ENCODE measurements around the gene DYNLT5.

GRCh38 chr1:66770694-66771093, 18.4 kb downstream of the DYNLT5 start:
- TF ChIP-seq CTCF (IDR thresholded peaks at IDR 0.05): no peak
- no peak for TF ChIP-seq REST (IDR thresholded peaks at IDR 0.05; ENCODE audit: insufficient read depth in 1 of 2, low read depth in 2 of 2, low read length in 1 of 2)
- TF ChIP-seq POLR2AphosphoS5 (IDR thresholded peaks at IDR 0.05; ENCODE audit: low read depth, low read length): no peak
- no peak for TF ChIP-seq TCF7L2 (IDR thresholded peaks at IDR 0.05; ENCODE audit: low read depth, low read length)
- TF ChIP-seq SIN3A (IDR thresholded peaks at IDR 0.05; ENCODE audit: borderline replicate concordance, insufficient read depth, low read depth, low read length): no peak

All from Panc1 (cell line).